WTC11 (cell line): ENCODE results near the gene POLDIP2. TPM values are rescaled to one million over a fixed set of nuclear protein-coding genes. Genes with fewer than 3 reads are reported as not detected.
A peak's percentile ranks its signal among the peaks of the same experiment; 100 is the strongest.

ENCODE experiments used
- ATAC-seq: fragments of 200-7000 bp; cut with Tn5 transposase; 2 replicates; pipeline ENCODE4 v1.10.0; 2021; ENCODE audit warnings: mild to moderate bottlenecking, moderate library complexity
- CTCF ChIA-PET: fragments of 300-600 bp; sonication (Branson Sonifier 250); formaldehyde crosslinking; loops from one replicate; lab custom pipeline; 2021; ENCODE audit warnings: antibody characterized with exemption; lab: Charles Lee
- POLR2A ChIA-PET: fragments of 350-600 bp; sonication (Branson Sonifier 250); formaldehyde crosslinking; loops from one replicate; lab custom pipeline; 2021; ENCODE audit warnings: antibody characterized with exemption; lab: Charles Lee
- DNase-seq: peaks from one replicate; pipeline ENCODE4 v3.0.0; 2021; ENCODE audit warnings: low spot score
- H3K27ac Mint-ChIP-seq: 2 replicates; pipeline ENCODE4 v1.8.0; 2021; ENCODE audit warnings: mixed read lengths
- H3K27me3 Mint-ChIP-seq: 2 replicates; pipeline ENCODE4 v1.8.0; 2021; ENCODE audit warnings: low read depth, mild to moderate bottlenecking, moderate library complexity, mixed read lengths
- H3K36me3 Mint-ChIP-seq: 2 replicates; pipeline ENCODE4 v1.8.0; 2021; ENCODE audit warnings: mixed read lengths
- H3K4me1 Mint-ChIP-seq: 2 replicates; pipeline ENCODE4 v1.8.0; 2022; ENCODE audit warnings: mixed read lengths
- H3K4me3 Mint-ChIP-seq: 2 replicates; pipeline ENCODE4 v1.8.0; 2021; ENCODE audit warnings: mild to moderate bottlenecking, moderate library complexity, mixed read lengths
- H3K9me3 Mint-ChIP-seq: 2 replicates; pipeline ENCODE4 v1.8.0; 2021; ENCODE audit warnings: mixed read lengths
- CBFB ChIP-seq: sonication (generic); formaldehyde crosslinking; IDR thresholded peaks from 2 replicates; pipeline ENCODE4 v1.8.1; 2022; ENCODE audit warnings: mild to moderate bottlenecking, low read depth, missing genetic modification reagents
- CREB1 ChIP-seq: sonication (generic); formaldehyde crosslinking; IDR thresholded peaks from 2 replicates; pipeline ENCODE4 v1.8.0; 2023; ENCODE audit warnings: mild to moderate bottlenecking, missing genetic modification reagents
- HMGA2 ChIP-seq: fragments of 250-450 bp; sonication (Bioruptor Pico); IDR thresholded peaks from 2 replicates; pipeline ENCODE4 v1.4.0; 2021; ENCODE audit warnings: mild to moderate bottlenecking, moderate library complexity
- IRF1 ChIP-seq: sonication (generic); formaldehyde crosslinking; IDR thresholded peaks from 2 replicates; pipeline ENCODE4 v1.8.0; 2023; ENCODE audit warnings: missing genetic modification reagents
- JUN ChIP-seq: sonication (generic); formaldehyde crosslinking; IDR thresholded peaks from 2 replicates; pipeline ENCODE4 v1.8.0; 2023; ENCODE audit warnings: mild to moderate bottlenecking, missing genetic modification reagents
- KAT7 ChIP-seq: sonication (generic); formaldehyde crosslinking; IDR thresholded peaks from 2 replicates; pipeline ENCODE4 v1.8.1; 2023; ENCODE audit warnings: missing genetic modification reagents, mild to moderate bottlenecking, borderline replicate concordance
- NR1H2 ChIP-seq: sonication (generic); formaldehyde crosslinking; IDR thresholded peaks from 2 replicates; pipeline ENCODE4 v1.9.0; 2021; ENCODE audit warnings: mild to moderate bottlenecking, moderate library complexity, missing genetic modification reagents
- RELA ChIP-seq: sonication (generic); formaldehyde crosslinking; IDR thresholded peaks from 2 replicates; pipeline ENCODE4 v1.8.1; 2022; ENCODE audit warnings: missing genetic modification reagents, mild to moderate bottlenecking, borderline replicate concordance
- TCF7 ChIP-seq: sonication (generic); formaldehyde crosslinking; IDR thresholded peaks from 2 replicates; pipeline ENCODE4 v1.8.0; 2022; ENCODE audit warnings: mild to moderate bottlenecking, low read depth, missing genetic modification reagents, moderate library complexity
- TEAD1 ChIP-seq: sonication (generic); formaldehyde crosslinking; IDR thresholded peaks from 2 replicates; pipeline ENCODE4 v1.8.0; 2022; ENCODE audit warnings: mild to moderate bottlenecking, missing genetic modification reagents
- USF2 ChIP-seq: sonication (generic); formaldehyde crosslinking; IDR thresholded peaks from 2 replicates; pipeline ENCODE4 v1.8.1; 2023; ENCODE audit warnings: mild to moderate bottlenecking, missing genetic modification reagents, moderate library complexity
- ZBTB21 ChIP-seq: sonication (generic); formaldehyde crosslinking; IDR thresholded peaks from 2 replicates; pipeline ENCODE4 v1.8.1; 2023; ENCODE audit warnings: mild to moderate bottlenecking, missing genetic modification reagents, borderline replicate concordance
- ZNF317 ChIP-seq: sonication (generic); formaldehyde crosslinking; IDR thresholded peaks from 2 replicates; pipeline ENCODE4 v1.8.1; 2023; ENCODE audit warnings: low read depth, mild to moderate bottlenecking, moderate library complexity, missing genetic modification reagents, borderline replicate concordance
- ZNF396 ChIP-seq: fragments of 250-450 bp; sonication (Bioruptor Pico); IDR thresholded peaks from 2 replicates; pipeline ENCODE4 v1.8.0; 2021; ENCODE audit warnings: mild to moderate bottlenecking, moderate library complexity, borderline replicate concordance
- ZNF425 ChIP-seq: fragments of 250-450 bp; sonication (Bioruptor Pico); conservative IDR thresholded peaks from 2 replicates; pipeline ENCODE4 v1.9.0; 2021; ENCODE audit warnings: mild to moderate bottlenecking
- ZNF671 ChIP-seq: fragments of 250-450 bp; sonication (Bioruptor Pico); IDR thresholded peaks from 2 replicates; pipeline ENCODE4 v1.8.0; 2021; ENCODE audit warnings: mild to moderate bottlenecking
- total RNA-seq: library from RNA; stranded (reverse); gene quantifications from 3 replicates; pipeline ENCODE4 v1.2.3, GENCODE V29; 2021

Gene POLDIP2
- total RNA-seq, 1 experiment from 2014 or later: 85.4 TPM

GRCh38 chr17:28320215-28321061 lies 36.9 kb downstream of the POLDIP2 start:
- peaks cover 15% of the 10 kb centered on the region for H3K36me3 Mint-ChIP-seq
- H3K4me3 Mint-ChIP-seq: peak overlapping the region; percentile 77
- DNase-seq: no peak
- ChIA-PET POLR2A (interaction anchor here (0.6 to 2.9 kb wide), 3 partner anchors 15 to 69 kb away, joined by 3 to 17 read pairs (median 8); partner anchors contain the start of genes IFT20 and TNFAIP1), CTCF (interaction anchor here (1.2 to 2.6 kb wide), 5 partner anchors 15 to 97 kb away, joined by 3 to 17 read pairs (median 5); partner anchors contain the start of genes IFT20 and TNFAIP1)
- peak overlapping the region; percentile 91 for H3K27ac Mint-ChIP-seq
- no peaks in the 10 kb centered on the region; the same call in 1 of the 2 replicates for H3K27me3 Mint-ChIP-seq
- TF ChIP-seq ZNF317 (0 out of 2 replicates have a peak, but pooled peaks have one; percentile 68), KAT7 (CRISPR knock-in tag) (no peak), USF2 (CRISPR knock-in tag) (no peak)
- H3K4me1 Mint-ChIP-seq: peaks cover 50% of the 10 kb centered on the region
- H3K9me3 Mint-ChIP-seq: no peaks in the 10 kb centered on the region
- ATAC-seq: no peak

- H3K4me3 Mint-ChIP-seq: peak overlapping the region; percentile 77
- DNase-seq: no peak
- TF ChIP-seq ZNF671 (CRISPR knock-in tag) (no peak), CBFB (CRISPR knock-in tag) (no peak), TCF7 (no peak), CREB1 (CRISPR knock-in tag) (no peak), JUN (CRISPR knock-in tag) (no peak), TEAD1 (CRISPR knock-in tag) (no peak), ZNF396 (no peak), NR1H2 (CRISPR knock-in tag) (no peak), RELA (CRISPR knock-in tag) (no peak), IRF1 (CRISPR knock-in tag) (no peak), ZBTB21 (CRISPR knock-in tag) (no peak), HMGA2 (CRISPR knock-in tag) (no peak), ZNF425 (CRISPR knock-in tag) (no peak)
- TF ChIP-seq, all 79 proteins: peak for 0
- ChIA-PET CTCF (interaction anchor here (0.9 to 2.7 kb wide), 5 partner anchors 15 to 97 kb away, joined by 3 to 12 read pairs (median 7); partner anchors contain the start of genes IFT20 and TNFAIP1), POLR2A (interaction anchor here (0.6 to 2.9 kb wide), 2 partner anchors 16 to 68 kb away, joined by 3 to 17 read pairs; partner anchors contain the start of genes IFT20 and TNFAIP1)
- H3K9me3 Mint-ChIP-seq: no peaks in the 10 kb centered on the region
- no peaks in the 10 kb centered on the region; the same call in 1 of the 2 replicates for H3K27me3 Mint-ChIP-seq
- H3K4me1 Mint-ChIP-seq: peaks cover 50% of the 10 kb centered on the region
- ATAC-seq: no peak
- H3K27ac Mint-ChIP-seq: peak overlapping the region; percentile 91
- peaks cover 12% of the 10 kb centered on the region for H3K36me3 Mint-ChIP-seq
These were observed 37.8 kb downstream of the POLDIP2 start for GRCh38 chr17:28319598-28319935.
